ENCODE measurements around the gene SMARCA1. TPM values are rescaled to one million over a fixed set of nuclear protein-coding genes. Genes with fewer than 3 reads are reported as not detected.

Gene SMARCA1
- total and polyA plus RNA-seq, 2 experiments from 2014 or later = 66.7 to 119 TPM

- no peak overlapping the region for H3K4me3 ChIP-seq
- no peak overlapping the region for H3K27ac ChIP-seq
- H3K4me2 ChIP-seq = no peak overlapping the region
- H2AFZ ChIP-seq = no peak overlapping the region
- H3K36me3 ChIP-seq (replicated peaks; ENCODE audit: insufficient read depth, low read depth) = no peaks in the 10 kb centered on the region
- no peaks in the 10 kb centered on the region for H3K79me2 ChIP-seq
- no peaks in the 10 kb centered on the region for H4K20me1 ChIP-seq (ENCODE audit: insufficient read depth, poor library complexity, severe bottlenecking)
- no peaks in the 10 kb centered on the region for H3K9me2 ChIP-seq (replicated peaks; ENCODE audit: insufficient read depth)
- H3K9me3 ChIP-seq (ENCODE audit: low read depth) = peaks cover 14% of the 10 kb centered on the region
- no peaks in the 10 kb centered on the region for H3K27me3 ChIP-seq
- no peak for TF ChIP-seq EZH2 (IDR thresholded peaks at IDR 0.05; ENCODE audit: borderline replicate concordance)
- no peak for TF ChIP-seq EZH2phosphoT487 (IDR thresholded peaks at IDR 0.05; ENCODE audit: low read depth, severe bottlenecking, unreplicated experiment)
- no peak for TF ChIP-seq CTCF (IDR thresholded peaks at IDR 0.05; ENCODE audit: poor library complexity)
- 92% methylated on average over 1 of the region's 1 CpG for WGBS (ENCODE audit: low lambda C conversion rate, missing lambda C conversion rate)
- no peak for DNase-seq (ENCODE audit: low spot score)
- no peaks in the 10 kb centered on the region for H3K4me1 ChIP-seq (ENCODE audit: insufficient read depth)
Observed at GRCh38 chrX:129427267-129427666, 96.0 kb downstream of the SMARCA1 start.

GRCh38 chrX:129423191-129423590 is 100.1 kb downstream of the SMARCA1 start:
- Histone ChIP-seq H4K20me1 (ENCODE audit: insufficient read depth, poor library complexity, severe bottlenecking) (no peaks in the 10 kb centered on the region), H3K9me2 (replicated peaks; ENCODE audit: insufficient read depth) (no peaks in the 10 kb centered on the region), H3K4me3 (no peak overlapping the region), H3K4me1 (ENCODE audit: insufficient read depth) (no peaks in the 10 kb centered on the region), H2AFZ (no peak overlapping the region), H3K4me2 (no peak overlapping the region), H3K27me3 (no peaks in the 10 kb centered on the region), H3K27ac (no peak overlapping the region), H3K9me3 (ENCODE audit: low read depth) (peaks cover 14% of the 10 kb centered on the region), H3K36me3 (replicated peaks; ENCODE audit: insufficient read depth, low read depth) (no peaks in the 10 kb centered on the region), H3K79me2 (no peaks in the 10 kb centered on the region)
- TF ChIP-seq EZH2phosphoT487 (IDR thresholded peaks at IDR 0.05; ENCODE audit: low read depth, severe bottlenecking, unreplicated experiment) = no peak
- TF ChIP-seq CTCF (IDR thresholded peaks at IDR 0.05; ENCODE audit: poor library complexity) = no peak
- TF ChIP-seq EZH2 (IDR thresholded peaks at IDR 0.05; ENCODE audit: borderline replicate concordance) = no peak
- no peak for DNase-seq (ENCODE audit: low spot score)
- 81% methylated on average over 4 of the region's 4 CpGs for WGBS (ENCODE audit: low lambda C conversion rate, missing lambda C conversion rate)

- H4K20me1 ChIP-seq (ENCODE audit: insufficient read depth, poor library complexity, severe bottlenecking) = no peaks in the 10 kb centered on the region
- no peak overlapping the region for H3K4me2 ChIP-seq
- no peak for DNase-seq (ENCODE audit: low spot score)
- H3K4me1 ChIP-seq (ENCODE audit: insufficient read depth) = no peaks in the 10 kb centered on the region
- H3K79me2 ChIP-seq = no peaks in the 10 kb centered on the region
- 43% methylated on average over 2 of the region's 2 CpGs for WGBS (ENCODE audit: low lambda C conversion rate, missing lambda C conversion rate)
- H3K9me2 ChIP-seq (replicated peaks; ENCODE audit: insufficient read depth) = no peaks in the 10 kb centered on the region
- no peak overlapping the region for H3K27ac ChIP-seq
- H3K9me3 ChIP-seq (ENCODE audit: low read depth) = no peaks in the 10 kb centered on the region
- no peak overlapping the region for H2AFZ ChIP-seq
- H3K4me3 ChIP-seq = no peak overlapping the region
- no peaks in the 10 kb centered on the region for H3K36me3 ChIP-seq (replicated peaks; ENCODE audit: insufficient read depth, low read depth)
- no peak for TF ChIP-seq EZH2phosphoT487 (IDR thresholded peaks at IDR 0.05; ENCODE audit: low read depth, severe bottlenecking, unreplicated experiment)
- no peak for TF ChIP-seq EZH2 (IDR thresholded peaks at IDR 0.05; ENCODE audit: borderline replicate concordance)
- no peak for TF ChIP-seq CTCF (IDR thresholded peaks at IDR 0.05; ENCODE audit: poor library complexity)
- H3K27me3 ChIP-seq = no peaks in the 10 kb centered on the region
Observed at GRCh38 chrX:129404670-129405008, 118.7 kb downstream of the SMARCA1 start.

Data from hepatocyte (in vitro differentiated cells).